Ectodermal cell (in vitro differentiated cells): ENCODE data around the gene PPP4R1.

ENCODE experiments used
- H3K27ac ChIP-seq: 2 replicates; pipeline ENCODE4 v1.7.0; 2013; ENCODE audit warnings: mild to moderate bottlenecking, low read depth, low read length; ENCODE audit not compliant: insufficient read depth, poor library complexity, severe bottlenecking
- H3K27me3 ChIP-seq: 2 replicates; pipeline ENCODE4 v1.7.0; 2013; ENCODE audit warnings: mild to moderate bottlenecking, low read length; ENCODE audit not compliant: insufficient read depth, control insufficient read depth, poor library complexity, severe bottlenecking
- H3K36me3 ChIP-seq: one replicate; pipeline ENCODE4 v1.7.0; 2013; ENCODE audit warnings: low read length; ENCODE audit not compliant: control insufficient read depth, insufficient read depth
- H3K4me1 ChIP-seq: one replicate; pipeline ENCODE4 v1.7.0; 2013; ENCODE audit warnings: low read length; ENCODE audit not compliant: control insufficient read depth, insufficient read depth
- H3K4me3 ChIP-seq: 2 replicates; pipeline ENCODE4 v1.7.0; 2013; ENCODE audit warnings: low read depth, low read length, control low read depth; ENCODE audit not compliant: insufficient read depth
- H3K9me3 ChIP-seq: 2 replicates; pipeline ENCODE4 v1.7.0; 2013; ENCODE audit warnings: mild to moderate bottlenecking, low read length, moderate library complexity; ENCODE audit not compliant: control insufficient read depth
- WGBS, 2 experiments: methylation state at CpG; one replicate each; pipeline ENCODE4 v1.1.7; 2013; ENCODE audit warnings: missing lambda C conversion rate in 2 of 2; 5-methylcytosine and 5-hydroxymethylcytosine counted together

PPP4R1 gene

DNA sequence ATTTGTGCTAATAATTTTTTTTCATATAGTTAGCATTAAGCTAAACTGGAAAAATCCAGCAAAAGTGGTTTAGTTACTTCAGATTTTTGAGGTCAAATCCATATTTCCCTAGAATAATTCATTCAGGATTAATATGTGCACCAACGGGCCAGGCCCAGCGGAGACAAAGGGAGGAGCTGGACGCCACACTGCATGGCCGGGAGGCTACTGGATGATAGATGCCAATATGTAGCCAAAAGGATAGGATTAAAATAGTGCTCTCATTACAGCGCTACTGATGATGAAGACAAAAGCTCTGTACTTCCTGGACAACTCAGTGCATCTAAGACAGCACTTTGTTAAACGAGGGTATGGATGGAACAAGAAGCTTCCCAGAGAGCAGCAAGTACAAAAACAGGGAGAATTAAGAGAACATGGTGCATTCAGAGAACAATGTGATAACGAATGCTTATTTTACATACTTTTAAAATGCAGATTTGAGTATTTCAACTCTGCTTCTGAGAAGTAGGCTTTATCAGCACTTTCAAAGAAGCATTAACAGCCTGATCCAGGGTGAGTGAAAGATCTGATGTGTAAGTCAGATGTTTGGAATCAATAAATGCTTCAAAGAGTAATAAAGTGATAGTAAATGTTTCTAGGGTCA, 39.8 kb downstream of the PPP4R1 start:
- Histone ChIP-seq H3K9me3 (no peaks in the 10 kb centered on the region), H3K4me1 (no peaks in the 10 kb centered on the region), H3K4me3 (no peak overlapping the region), H3K36me3 (peaks cover 17% of the 10 kb centered on the region), H3K27ac (no peak overlapping the region), H3K27me3 (no peaks in the 10 kb centered on the region)
- 77 to 81% methylated on average over 6 to 7 of the region's 7 CpGs for WGBS, 2 experiments

GRCh38 chr18:9571546-9571945, 42.8 kb downstream of the PPP4R1 start:
- Histone ChIP-seq H3K4me1 (no peaks in the 10 kb centered on the region), H3K9me3 (no peaks in the 10 kb centered on the region), H3K27ac (no peak overlapping the region), H3K4me3 (no peak overlapping the region), H3K36me3 (peaks cover 29% of the 10 kb centered on the region), H3K27me3 (no peaks in the 10 kb centered on the region)
- 98 to 99% methylated on average over 3 of the region's 3 CpGs for WGBS, 2 experiments

- Histone ChIP-seq H3K27me3 (no peaks in the 10 kb centered on the region), H3K4me1 (no peaks in the 10 kb centered on the region), H3K36me3 (peaks cover 29% of the 10 kb centered on the region), H3K27ac (no peak overlapping the region), H3K4me3 (no peak overlapping the region), H3K9me3 (no peaks in the 10 kb centered on the region)
- 92 to 97% methylated on average over 3 of the region's 3 CpGs for WGBS, 2 experiments
Observed at GRCh38 chr18:9570255-9570654, 44.1 kb downstream of the PPP4R1 start.

DNA sequence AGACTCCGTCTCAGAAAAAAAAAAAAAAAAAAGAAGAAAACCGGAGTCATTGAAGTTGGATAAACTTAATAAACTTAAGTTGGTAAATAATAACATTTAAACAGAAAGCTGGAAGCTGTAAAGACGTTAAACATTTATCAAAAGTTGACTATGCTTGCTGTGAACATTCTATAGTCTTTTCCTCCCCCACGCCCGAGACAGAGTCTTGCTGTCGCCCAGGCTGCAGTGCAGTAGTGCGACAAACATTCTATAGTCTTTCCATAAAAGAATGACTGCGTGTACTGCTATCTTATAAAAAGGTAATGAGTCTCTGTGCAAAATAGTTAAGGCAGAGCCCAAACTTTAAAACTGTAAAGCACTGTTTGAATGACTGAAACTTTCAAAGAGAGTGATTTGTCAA, 45.2 kb downstream of the PPP4R1 start:
- H3K27me3 ChIP-seq: no peaks in the 10 kb centered on the region
- H3K27ac ChIP-seq: no peak overlapping the region
- no peak overlapping the region for H3K4me3 ChIP-seq
- H3K9me3 ChIP-seq: no peaks in the 10 kb centered on the region
- 90 to 92% methylated on average over 7 of the region's 8 CpGs for WGBS, 2 experiments
- H3K36me3 ChIP-seq: peaks cover 22% of the 10 kb centered on the region
- no peaks in the 10 kb centered on the region for H3K4me1 ChIP-seq

DNA sequence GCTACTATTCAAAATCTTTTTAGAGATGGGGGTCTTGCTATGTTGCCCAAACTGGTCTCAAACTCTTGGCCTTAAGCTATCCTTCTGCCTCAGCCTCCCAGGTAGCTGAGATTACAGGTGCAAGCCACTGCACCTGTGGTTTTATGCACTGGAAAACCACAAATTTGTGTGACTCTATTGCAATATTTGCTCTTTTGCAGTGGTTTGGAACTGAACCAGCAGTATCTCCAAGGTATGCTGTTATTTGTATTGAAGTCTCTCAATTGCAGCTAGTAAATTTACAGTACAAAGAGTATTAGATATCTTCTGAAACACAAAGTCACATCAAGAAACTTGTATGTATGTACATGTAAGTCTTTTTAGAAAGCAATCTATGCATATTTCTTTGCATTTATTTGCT, 46.2 kb downstream of the PPP4R1 start:
- H3K4me3 ChIP-seq: no peak overlapping the region
- no peaks in the 10 kb centered on the region for H3K9me3 ChIP-seq
- H3K27me3 ChIP-seq: no peaks in the 10 kb centered on the region
- peaks cover 22% of the 10 kb centered on the region for H3K36me3 ChIP-seq
- H3K27ac ChIP-seq: no peak overlapping the region
- no peaks in the 10 kb centered on the region for H3K4me1 ChIP-seq

GRCh38 chr18:9565407-9565806, 49.0 kb downstream of the PPP4R1 start:
- no peaks in the 10 kb centered on the region for H3K9me3 ChIP-seq
- WGBS, 2 experiments: 96 to 97% methylated on average over 2 of the region's 2 CpGs
- no peak overlapping the region for H3K27ac ChIP-seq
- no peak overlapping the region for H3K4me3 ChIP-seq
- H3K36me3 ChIP-seq: peaks cover 28% of the 10 kb centered on the region
- no peaks in the 10 kb centered on the region for H3K4me1 ChIP-seq
- H3K27me3 ChIP-seq: no peaks in the 10 kb centered on the region

GRCh38 chr18:9563331-9563730, 51.0 kb downstream of the PPP4R1 start:
- no peaks in the 10 kb centered on the region for H3K27me3 ChIP-seq
- H3K27ac ChIP-seq: no peak overlapping the region
- 99 to 100% methylated on average over 4 of the region's 4 CpGs for WGBS, 2 experiments
- H3K36me3 ChIP-seq: peaks cover 22% of the 10 kb centered on the region
- no peaks in the 10 kb centered on the region for H3K4me1 ChIP-seq
- no peaks in the 10 kb centered on the region for H3K9me3 ChIP-seq
- H3K4me3 ChIP-seq: no peak overlapping the region

DNA sequence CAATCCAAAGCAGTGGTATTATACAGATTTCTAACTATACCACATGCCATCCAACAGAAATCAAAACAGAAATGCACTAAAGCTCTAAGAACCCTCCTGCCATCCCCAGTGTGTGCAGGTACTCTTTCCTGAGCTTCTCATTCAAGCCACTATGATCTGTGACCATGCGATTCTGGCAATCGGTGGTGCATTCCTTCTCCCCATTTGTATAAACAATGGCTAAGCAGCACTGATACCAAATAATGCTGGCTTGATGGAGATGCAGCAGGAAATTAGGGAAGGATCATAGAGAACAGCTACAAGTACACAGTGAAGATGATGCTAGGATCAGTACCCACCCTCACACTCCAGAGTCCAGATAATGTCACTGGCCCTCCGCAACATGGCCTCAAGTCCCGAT, 51.8 kb downstream of the PPP4R1 start:
- no peaks in the 10 kb centered on the region for H3K9me3 ChIP-seq
- no peak overlapping the region for H3K4me3 ChIP-seq
- H3K27ac ChIP-seq: no peak overlapping the region
- H3K27me3 ChIP-seq: no peaks in the 10 kb centered on the region
- 92 to 95% methylated on average over 4 of the region's 4 CpGs for WGBS, 2 experiments
- H3K4me1 ChIP-seq: no peaks in the 10 kb centered on the region
- H3K36me3 ChIP-seq: peaks cover 16% of the 10 kb centered on the region

DNA sequence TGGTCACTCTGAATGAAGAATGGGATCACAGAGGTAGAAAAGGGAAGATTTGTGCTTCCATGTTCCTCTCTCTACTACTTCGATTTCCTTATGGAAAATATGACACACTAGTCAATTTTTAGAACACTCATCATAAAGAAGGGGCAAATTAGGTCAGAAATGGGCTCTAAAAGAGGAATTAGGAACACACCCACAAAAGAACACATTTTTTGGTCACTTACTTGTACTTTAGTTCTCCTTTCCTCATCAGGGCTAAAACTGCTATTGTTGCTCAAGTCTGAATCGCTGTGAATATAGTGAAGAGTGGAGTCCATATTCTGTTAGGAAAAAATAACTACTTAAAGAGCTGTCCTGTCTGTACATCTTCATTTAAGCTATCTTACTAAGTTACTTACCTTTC, 52.6 kb downstream of the PPP4R1 start:
- no peaks in the 10 kb centered on the region for H3K27me3 ChIP-seq
- H3K4me1 ChIP-seq: no peaks in the 10 kb centered on the region
- peaks cover 21% of the 10 kb centered on the region for H3K36me3 ChIP-seq
- H3K27ac ChIP-seq: no peak overlapping the region
- H3K9me3 ChIP-seq: no peaks in the 10 kb centered on the region
- H3K4me3 ChIP-seq: no peak overlapping the region
- WGBS, 2 experiments: 75 to 89% methylated on average over 1 to 2 of the region's 2 CpGs

- H3K9me3 ChIP-seq: no peaks in the 10 kb centered on the region
- 94 to 96% methylated on average over 6 of the region's 6 CpGs for WGBS, 2 experiments
- no peak overlapping the region for H3K27ac ChIP-seq
- no peak overlapping the region for H3K4me3 ChIP-seq
- H3K27me3 ChIP-seq: no peaks in the 10 kb centered on the region
- H3K4me1 ChIP-seq: no peaks in the 10 kb centered on the region
- H3K36me3 ChIP-seq: peaks cover 38% of the 10 kb centered on the region
Observed at GRCh38 chr18:9559253-9559652, 55.1 kb downstream of the PPP4R1 start.
